Measurements from ENCODE around the gene TSPAN15.

DNA sequence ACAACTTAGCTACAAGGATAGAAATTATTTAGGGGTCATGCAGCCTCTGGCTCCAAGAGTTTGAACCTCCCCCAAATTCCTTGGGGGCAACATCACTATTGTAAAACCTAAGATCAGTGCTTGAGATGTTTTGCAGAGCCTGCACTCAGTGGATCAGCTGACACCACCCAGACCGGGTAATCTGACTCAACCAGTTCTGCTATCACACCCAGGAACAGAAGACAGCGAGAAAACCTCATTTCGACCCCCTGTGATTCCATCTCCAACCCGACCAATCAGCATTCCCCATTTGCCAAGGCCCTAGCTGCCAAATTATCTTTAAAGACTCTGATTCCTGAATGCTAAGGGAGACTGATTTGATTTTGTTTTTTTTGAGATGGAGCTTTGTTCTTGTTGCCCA is 39.8 kb upstream of the TSPAN15 start:
- TF ChIP-seq, protein P1, sequence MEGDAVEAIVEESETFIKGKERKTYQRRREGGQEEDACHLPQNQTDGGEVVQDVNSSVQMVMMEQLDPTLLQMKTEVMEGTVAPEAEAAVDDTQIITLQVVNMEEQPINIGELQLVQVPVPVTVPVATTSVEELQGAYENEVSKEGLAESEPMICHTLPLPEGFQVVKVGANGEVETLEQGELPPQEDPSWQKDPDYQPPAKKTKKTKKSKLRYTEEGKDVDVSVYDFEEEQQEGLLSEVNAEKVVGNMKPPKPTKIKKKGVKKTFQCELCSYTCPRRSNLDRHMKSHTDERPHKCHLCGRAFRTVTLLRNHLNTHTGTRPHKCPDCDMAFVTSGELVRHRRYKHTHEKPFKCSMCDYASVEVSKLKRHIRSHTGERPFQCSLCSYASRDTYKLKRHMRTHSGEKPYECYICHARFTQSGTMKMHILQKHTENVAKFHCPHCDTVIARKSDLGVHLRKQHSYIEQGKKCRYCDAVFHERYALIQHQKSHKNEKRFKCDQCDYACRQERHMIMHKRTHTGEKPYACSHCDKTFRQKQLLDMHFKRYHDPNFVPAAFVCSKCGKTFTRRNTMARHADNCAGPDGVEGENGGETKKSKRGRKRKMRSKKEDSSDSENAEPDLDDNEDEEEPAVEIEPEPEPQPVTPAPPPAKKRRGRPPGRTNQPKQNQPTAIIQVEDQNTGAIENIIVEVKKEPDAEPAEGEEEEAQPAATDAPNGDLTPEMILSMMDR (IDR thresholded peaks at IDR 0.05): no peak
- TF ChIP-seq POLR2A (IDR thresholded peaks at IDR 0.05) (no peak), POLR2AphosphoS5 (IDR thresholded peaks at IDR 0.05) (no peak)
